Transverse colon (tissue), 4 donors: ENCODE measurements around the gene ISG20L2.

Experiments used
- CTCF ChIP-seq, 5 experiments: fragments of 200-600 bp in 3 of 5; fragments of 450-650 bp in 2 of 5; sonication (generic) in 3 of 5; IDR thresholded peaks; 1 replicate in 2 of 5; 2 replicates in 3 of 5; pipeline ENCODE4 v1.5.1; 2016 to 2017; ENCODE audit warnings: antibody characterized with exemption in 5 of 5, inconsistent platforms in 3 of 5, mild to moderate bottlenecking in 2 of 5, moderate library complexity in 1 of 5
- EP300 ChIP-seq: sonication (generic); formaldehyde crosslinking; IDR thresholded peaks from one replicate; pipeline ENCODE4 v1.6.1; 2017; ENCODE audit warnings: antibody characterized with exemption, low read depth
- POLR2A ChIP-seq: fragments of 450-650 bp; IDR thresholded peaks from one replicate; pipeline ENCODE4 v1.6.1; 2016; ENCODE audit warnings: antibody characterized with exemption, mild to moderate bottlenecking, moderate library complexity
- POLR2AphosphoS5 ChIP-seq, 3 donors: sonication (generic); formaldehyde crosslinking; IDR thresholded peaks; one replicate each; pipeline ENCODE4 v1.6.1; 2016; ENCODE audit warnings: antibody characterized with exemption in 3 of 3

GRCh38 chr1:156706657-156707416, 21.7 kb downstream of the ISG20L2 start:
- TF ChIP-seq CTCF (IDR thresholded peaks at IDR 0.05) (no peak), POLR2AphosphoS5 (IDR thresholded peaks at IDR 0.05) (no peak), POLR2A (no peak), EP300 (no peak)
